ENCODE measurements around the gene C5orf63.

C5orf63 gene

DNA sequence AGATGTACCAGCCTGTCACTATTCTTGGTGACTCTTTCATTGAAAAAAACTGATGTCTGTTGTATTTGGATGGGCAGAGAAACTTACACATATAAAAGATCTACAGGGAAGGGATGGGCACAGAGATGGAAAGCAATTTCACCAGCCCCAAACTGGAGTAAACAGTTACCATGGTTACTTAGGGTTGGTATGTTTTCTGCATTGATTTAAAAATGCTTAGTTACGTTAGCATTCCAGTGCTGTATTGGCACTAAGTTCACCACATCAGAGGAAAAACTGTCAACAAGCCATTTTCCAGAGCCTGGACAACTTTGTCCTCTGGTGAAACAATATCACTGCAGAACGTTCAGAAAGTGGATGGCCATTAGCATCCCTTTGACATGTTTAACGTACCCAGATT, 70.9 kb downstream of the C5orf63 start:
- Mint-ChIP-seq H3K36me3 (ENCODE audit: low read depth) (no peaks in the 10 kb centered on the region), H3K27me3 (ENCODE audit: low read depth) (peaks cover 3% of the 10 kb centered on the region), H3K9me3 (no peaks in the 10 kb centered on the region), H3K4me3 (no peak overlapping the region), H3K27ac (peak overlapping the region in 2 of 3 experiments; percentile 5 to 12), H3K4me1 (peaks cover 51% of the 10 kb centered on the region)
- no peak for TF ChIP-seq CTCF (IDR thresholded peaks at IDR 0.05; ENCODE audit: unreplicated experiment in 3 of 3)

GRCh38 chr5:127001621-127002296, 71.5 kb downstream of the C5orf63 start:
- Mint-ChIP-seq H3K9me3 (no peaks in the 10 kb centered on the region), H3K4me1 (peaks cover 47% of the 10 kb centered on the region), H3K27ac (peak overlapping the region in 2 of 3 experiments; percentile 5 to 12), H3K27me3 (ENCODE audit: low read depth) (peaks cover 3% of the 10 kb centered on the region), H3K4me3 (no peak overlapping the region), H3K36me3 (ENCODE audit: low read depth) (no peaks in the 10 kb centered on the region)
- no peak for TF ChIP-seq CTCF (IDR thresholded peaks at IDR 0.05; ENCODE audit: unreplicated experiment in 3 of 3)

Data from nephron (organoid).